AG20443 (cell line): ENCODE results near the gene NAV3.

Experiments used
- DNase-seq: peaks from one replicate; pipeline ENCODE4 v3.0.0; 2012; ENCODE audit warnings: low spot score, mixed read lengths

Gene NAV3

GRCh38 chr12:78186670-78187069, 356.0 kb downstream of the NAV3 start:
- DNase-seq: no peak

DNA sequence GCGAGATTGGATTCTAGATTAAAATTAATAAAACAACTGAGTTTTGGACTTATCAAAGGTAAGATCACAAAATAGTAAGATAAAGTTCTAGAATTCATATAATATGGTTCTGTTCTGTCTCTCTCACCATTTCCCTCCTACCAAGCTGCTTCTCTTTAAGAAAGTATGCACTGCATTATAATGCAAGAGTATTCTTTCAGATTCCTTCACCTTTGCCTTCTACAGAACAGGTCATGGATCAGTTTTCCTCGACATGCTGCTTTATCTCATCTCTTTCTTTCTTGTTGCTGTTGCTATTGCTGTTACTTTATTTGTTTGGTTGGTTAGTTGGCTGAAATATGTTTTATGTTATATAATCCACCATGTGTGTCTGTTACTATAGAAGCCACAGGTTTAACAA, 357.0 kb downstream of the NAV3 start:
- no peak for DNase-seq

DNA sequence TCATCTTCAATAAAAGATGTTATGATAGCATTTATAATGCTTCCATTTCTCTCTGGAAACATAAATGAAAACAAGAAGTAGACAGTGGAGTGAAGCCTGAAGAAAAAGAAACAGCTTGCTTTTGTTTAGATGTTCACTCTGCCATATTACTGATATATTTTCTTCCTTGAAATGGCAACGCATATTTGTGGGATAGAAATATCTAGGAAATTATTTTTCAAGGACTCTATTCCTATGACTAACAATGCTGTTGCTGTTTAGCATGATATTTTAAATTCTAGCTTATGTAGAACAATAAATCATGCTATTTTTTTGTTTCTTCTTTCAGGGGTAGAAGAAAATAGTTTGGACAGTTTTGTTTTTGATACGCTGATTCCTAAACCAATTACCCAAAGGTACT, 359.0 kb downstream of the NAV3 start:
- DNase-seq: no peak

GRCh38 chr12:78191611-78192010, 360.9 kb downstream of the NAV3 start:
- no peak for DNase-seq

DNA sequence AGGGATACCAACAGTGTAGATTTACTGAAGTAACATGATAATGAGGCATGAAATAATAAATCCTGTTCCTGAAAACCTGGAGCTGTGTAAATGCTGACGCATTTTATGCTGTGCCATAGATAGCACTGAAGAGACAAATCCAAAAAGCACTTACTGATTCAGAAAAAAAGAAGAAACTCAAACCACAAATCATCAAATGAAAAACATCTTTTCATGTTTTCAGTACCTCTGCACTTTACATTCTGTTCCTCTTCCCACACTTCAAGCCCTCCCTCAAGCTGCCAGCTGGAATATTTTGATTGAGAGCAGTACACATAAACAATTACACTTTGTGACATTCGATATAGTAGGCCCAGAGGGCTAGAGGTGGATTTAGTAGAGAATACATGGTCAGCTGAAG, 362.3 kb downstream of the NAV3 start:
- no peak for DNase-seq

DNA sequence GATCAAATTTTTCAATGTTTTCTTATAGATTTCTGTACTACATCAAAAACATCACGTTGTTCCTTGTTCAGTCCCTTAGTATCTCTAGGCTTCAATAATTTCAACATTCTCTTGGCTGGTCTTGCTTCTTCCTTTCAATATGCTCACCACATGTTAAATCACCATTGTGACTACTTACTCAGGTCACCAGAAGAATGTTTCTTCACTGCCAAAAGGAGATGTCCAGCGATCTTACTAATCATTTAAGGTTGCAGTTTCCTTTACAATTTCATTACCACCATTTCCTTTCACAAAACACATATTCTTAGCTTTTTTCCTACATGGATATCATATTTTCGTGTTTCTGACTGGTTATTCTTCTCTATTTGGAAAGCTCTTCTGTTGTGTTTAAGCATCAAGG, 363.8 kb downstream of the NAV3 start:
- peak; percentile 71 for DNase-seq

DNA sequence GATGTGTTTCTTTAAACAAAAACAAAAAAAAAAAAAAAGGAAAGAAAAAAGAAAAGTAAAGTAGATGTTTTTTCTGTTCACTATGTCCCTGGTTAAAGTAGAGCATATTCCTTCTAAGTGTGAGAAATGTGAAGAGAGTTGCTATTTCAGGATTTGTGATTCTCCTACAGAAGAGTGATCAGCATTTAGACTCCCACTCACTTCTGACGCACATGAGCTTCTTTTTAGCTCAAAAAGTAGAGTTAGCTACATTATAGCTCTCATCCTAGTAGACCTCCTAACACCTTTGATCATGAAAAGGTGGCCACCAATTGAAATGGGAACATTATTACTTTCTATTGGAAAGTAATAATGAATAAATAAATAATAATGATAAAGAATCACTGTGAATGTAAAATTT, 368.2 kb downstream of the NAV3 start:
- DNase-seq: no peak

DNA sequence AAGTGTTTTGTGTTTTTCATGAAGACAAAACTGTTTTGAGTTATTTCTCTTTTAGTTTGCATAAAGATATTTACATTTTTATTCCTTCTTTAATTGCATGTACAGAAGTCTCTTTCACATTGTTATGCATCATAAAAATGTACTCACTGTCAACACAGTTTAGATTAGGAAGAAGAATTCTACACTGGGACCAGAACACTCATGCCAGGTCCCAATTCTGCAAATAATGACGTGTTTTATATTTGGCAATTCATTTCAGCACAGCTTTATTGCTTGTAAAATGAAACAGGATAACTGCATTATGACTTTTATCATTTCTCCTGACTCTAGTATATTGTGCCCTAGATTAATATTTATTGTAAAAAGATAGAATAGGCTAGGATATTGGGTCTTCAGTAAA, 369.2 kb downstream of the NAV3 start:
- no peak for DNase-seq

DNA sequence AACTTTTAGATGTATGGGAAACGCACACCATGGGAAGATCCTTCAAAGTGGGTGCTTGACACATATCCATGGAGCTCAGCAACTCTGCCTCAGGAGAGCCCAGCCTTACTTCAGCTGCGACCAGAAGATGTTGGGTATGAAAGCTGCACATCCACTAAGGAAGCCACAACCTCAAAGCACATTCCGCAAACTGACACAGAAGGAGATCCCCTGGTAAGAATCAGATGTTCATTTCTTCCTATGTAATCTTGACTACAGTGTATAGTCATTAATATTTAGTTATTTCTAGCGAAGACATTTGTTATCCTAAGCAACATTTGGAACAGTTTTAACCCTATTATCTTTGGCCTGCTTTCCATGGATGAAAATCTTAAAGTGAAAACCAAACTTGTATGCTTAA, 374.2 kb downstream of the NAV3 start:
- DNase-seq: no peak

DNA sequence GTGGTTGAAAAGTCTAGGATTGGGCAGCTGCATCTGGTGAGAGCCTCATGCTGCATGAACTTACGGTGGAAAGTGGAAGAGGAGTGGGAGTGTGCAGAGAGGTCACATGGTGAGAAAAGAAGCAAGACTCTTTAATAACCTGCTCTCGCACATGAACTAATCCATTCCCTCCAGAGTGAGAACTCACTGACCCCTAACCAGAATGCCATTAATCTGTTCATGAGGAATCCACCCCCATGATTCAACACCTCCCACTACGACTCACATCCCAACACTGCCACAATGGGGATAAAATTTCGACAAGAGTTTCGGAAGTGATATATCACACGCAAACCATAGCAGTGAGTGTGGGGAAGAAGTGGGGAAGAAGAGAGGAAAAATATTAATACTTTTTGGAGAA, 377.4 kb downstream of the NAV3 start:
- DNase-seq: no peak

DNA sequence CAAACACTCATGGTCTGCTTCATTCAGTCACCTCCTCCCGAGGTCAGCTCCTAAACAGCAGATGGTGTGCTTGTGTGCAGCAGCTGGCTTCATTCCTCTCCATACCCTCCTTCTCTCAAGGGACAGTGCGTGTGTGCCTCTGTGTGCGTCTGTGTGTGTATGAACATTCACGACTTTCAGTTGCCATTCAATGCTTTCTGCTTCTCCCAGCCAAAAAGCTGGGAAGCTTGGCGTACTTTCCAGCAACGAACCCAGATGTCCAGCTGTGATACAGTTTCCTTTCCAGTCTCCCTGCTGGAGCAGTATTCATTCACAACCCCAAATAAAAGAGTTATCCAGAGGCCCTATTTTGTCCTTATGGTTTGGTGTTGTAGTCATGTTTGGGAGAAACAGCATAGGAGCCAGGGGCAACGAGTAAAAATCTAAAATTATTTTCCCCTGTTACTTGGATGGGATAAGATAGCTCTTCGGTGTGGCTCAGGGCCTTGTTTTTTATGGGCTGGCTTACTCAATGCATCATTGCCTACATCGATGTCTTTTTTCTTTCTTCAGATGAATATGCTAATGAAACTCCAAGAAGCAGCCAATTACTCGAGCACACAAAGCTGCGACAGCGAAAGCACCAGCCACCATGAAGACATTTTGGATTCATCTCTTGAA, 379.3 kb downstream of the NAV3 start:
- DNase-seq: peak; percentile 29

- DNase-seq: no peak
Observed at GRCh38 chr12:78210506-78210860, 379.8 kb downstream of the NAV3 start.

- DNase-seq: peak; percentile 20
Observed at GRCh38 chr12:78210894-78211302, 380.2 kb downstream of the NAV3 start.

- no peak for DNase-seq
Observed at GRCh38 chr12:78220811-78221210, 390.1 kb downstream of the NAV3 start.

GRCh38 chr12:78224154-78224553, 393.5 kb downstream of the NAV3 start:
- no peak for DNase-seq

DNA sequence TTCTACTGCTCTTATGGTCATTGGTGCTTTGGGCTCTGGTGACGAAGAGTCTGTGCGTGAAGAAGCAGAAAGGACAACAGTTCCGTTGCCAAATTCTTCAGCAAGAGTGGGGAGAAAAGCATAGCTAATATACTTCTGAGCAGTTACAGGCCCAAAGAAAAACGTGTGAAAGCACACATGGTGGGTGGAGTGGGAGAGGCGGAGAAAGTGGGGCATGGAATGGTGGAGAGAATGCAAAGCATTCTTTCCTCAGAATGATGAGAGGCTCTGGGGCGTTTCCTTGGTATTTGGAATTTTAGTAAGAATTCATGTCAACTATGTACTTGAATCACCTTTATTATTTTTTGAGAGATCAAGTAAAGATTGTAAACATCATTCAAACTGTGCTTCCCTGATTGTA, 396.1 kb downstream of the NAV3 start:
- peak; percentile 23 for DNase-seq

DNA sequence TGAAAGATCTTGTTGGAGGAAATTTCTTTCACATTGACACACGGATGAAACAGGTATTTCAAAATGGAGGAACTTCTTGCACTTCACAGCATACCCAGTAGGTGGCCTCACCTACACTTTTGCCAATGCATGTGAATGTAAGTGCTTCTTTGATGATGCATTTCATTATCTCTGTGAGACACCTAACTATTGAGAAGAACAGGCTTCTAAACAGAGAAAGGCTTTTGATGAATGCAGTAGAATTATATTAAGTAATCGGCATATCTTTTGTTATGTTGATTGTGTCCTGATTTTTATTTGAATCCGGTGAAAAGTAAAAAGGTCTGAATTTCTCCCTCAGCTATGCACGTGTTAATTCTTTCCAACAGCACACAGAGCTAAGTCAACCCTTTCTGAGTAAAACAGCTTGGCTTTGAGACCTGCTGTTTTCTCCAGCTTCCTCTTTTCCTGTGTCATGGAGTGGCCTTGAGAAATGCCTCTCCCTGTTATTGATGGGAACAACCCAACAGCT, 399.0 kb downstream of the NAV3 start:
- DNase-seq: peak; percentile 28

DNA sequence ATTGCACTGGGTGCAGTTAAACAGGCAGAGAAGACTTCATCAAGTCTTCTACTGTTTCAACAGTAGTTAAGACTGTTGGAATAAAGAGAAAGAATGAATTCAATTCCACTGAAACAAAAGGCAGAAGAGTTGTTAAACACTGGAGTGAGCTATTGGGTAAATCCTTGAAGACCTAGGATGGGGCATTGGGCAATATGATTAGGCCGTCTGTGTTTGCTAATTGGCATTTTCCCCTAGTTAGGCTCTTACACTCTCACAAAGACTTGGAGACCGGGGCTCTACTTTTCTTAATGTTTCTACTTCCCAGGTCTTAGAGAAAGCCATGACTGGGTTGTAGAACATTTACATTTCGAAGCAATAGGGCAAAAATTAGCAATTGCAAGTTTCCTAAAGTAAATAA, 402.1 kb downstream of the NAV3 start:
- no peak for DNase-seq

- DNase-seq: no peak
Observed at GRCh38 chr12:78236264-78236663, 405.6 kb downstream of the NAV3 start.

DNA sequence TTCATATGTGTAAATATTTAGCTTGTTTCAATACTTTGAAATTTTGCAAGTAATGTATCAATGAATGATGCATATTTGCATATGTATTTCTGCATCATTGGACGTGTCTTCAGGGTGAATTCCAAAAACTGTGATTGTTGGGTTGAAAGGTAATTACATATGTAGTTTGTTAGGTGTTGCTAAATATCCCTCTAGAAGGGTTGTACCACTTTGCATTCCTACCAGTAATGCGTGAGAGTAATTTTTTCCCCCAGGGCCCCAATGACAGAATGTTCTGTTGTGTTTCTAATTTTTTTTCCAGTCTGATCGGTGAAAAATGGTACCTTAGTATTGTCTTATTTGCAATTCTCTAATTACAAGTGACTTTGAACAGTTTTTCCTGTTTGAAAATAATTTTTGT, 408.9 kb downstream of the NAV3 start:
- no peak for DNase-seq

GRCh38 chr12:78240827-78241226, 410.1 kb downstream of the NAV3 start:
- no peak for DNase-seq

GRCh38 chr12:78241446-78241845, 410.8 kb downstream of the NAV3 start:
- no peak for DNase-seq

DNA sequence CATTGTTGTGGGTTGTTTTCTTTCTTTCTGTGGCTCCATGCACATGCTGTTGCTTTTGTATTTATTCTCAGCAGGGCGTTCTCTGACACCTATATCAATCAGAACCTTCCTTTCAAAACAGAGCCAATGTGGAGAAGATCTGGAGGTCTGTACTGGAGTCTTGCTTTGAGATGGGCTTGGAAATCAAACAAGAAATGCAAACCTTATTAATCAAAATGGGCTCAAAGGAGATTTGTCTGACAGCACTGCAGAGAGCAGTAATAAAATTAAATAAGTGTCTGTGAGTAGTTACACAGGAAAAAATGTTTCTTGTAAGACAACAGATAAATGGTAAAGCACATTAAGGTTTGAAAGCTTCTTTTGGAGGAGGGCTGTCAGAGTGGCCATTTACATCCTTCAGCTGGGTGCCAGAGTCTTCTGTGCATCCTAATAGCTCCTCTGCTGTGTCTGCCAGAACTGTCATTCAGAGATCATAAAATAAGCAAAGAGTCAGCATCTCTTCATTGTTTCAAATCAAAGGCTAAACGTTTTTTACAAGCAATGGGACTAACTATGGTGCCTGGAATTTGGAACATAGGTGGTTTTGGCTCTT, 414.3 kb downstream of the NAV3 start:
- DNase-seq: no peak

DNA sequence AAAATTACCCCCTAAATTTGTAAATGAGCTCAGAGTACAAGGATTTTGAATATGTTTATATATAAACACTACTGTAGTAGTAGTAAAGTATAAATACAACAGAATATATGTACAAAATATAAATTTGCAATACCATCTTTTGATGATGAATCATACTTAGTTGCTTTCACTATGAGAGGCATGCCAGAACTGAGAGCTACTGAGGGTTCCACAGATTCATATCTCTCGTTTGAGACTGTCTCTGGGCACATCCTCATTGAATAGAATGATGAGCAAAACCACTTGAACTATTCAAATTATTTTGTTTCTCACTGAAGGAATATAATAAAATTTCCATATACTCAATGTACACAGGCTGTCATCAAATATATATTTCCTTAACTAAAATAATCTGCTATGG, 417.6 kb downstream of the NAV3 start:
- no peak for DNase-seq
